Epithelial cell of esophagus (primary cell): ENCODE measurements around the gene GARRE1.
A peak's percentile ranks its signal among the peaks of the same experiment; 100 is the strongest.

ENCODE experiments used
- DNase-seq: peaks from one replicate; pipeline ENCODE4 v3.0.0; 2010; ENCODE audit warnings: low read depth
- H3K4me3 ChIP-seq: 2 replicates; pipeline ENCODE4 v1.5.1; 2011; ENCODE audit warnings: mild to moderate bottlenecking, low read length, control low read depth
- TF ChIP-seq, protein P1 (sequence below): IDR thresholded peaks from 2 replicates; pipeline ENCODE4 v1.5.1; 2011; ENCODE audit warnings: low read depth, mild to moderate bottlenecking, low read length, control low read depth, inconsistent platforms; ENCODE audit not compliant: insufficient read depth; ENCODE audit errors: missing control alignments

GARRE1 gene

DNA sequence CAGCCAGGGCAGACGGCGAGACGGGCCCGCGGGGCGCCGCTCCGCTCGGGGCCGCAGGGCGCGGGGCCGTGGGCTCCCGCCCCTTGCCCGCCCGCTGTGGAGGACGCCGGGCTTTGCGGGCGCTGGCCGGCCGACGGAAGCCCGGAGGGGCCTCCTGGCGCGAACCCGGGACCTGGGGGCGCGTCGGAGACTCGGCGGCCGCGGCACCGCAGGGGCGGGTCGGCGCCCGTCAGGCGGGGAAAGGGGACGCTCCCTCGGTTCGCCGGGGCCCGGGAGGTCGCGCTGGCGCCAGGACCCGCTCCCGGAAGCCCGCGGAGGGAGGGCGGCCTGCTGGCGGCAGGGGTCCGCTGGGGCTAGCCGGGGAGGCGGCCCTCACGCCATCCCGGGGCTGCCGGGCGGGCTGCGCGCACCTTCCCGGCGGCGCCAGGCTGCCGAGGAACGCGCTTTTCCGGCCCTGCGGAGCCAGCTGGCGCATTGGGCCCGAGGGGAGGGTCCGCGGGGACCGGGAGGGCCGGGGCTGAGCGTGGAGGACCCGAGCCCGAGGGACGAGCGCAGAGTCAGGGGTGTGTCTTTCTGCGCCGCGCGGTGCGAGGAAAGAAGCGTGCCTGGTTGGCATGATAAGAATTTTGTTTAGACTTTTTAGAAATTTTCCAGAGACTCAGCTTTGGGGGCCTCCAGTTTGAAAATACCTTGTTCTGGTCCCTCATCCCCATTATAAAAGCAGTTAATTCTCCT, 511 bp downstream of the GARRE1 start:
- peak; percentile 23 for DNase-seq
- H3K4me3 ChIP-seq, result peak overlapping the region; percentile 73
- TF ChIP-seq, protein P1, sequence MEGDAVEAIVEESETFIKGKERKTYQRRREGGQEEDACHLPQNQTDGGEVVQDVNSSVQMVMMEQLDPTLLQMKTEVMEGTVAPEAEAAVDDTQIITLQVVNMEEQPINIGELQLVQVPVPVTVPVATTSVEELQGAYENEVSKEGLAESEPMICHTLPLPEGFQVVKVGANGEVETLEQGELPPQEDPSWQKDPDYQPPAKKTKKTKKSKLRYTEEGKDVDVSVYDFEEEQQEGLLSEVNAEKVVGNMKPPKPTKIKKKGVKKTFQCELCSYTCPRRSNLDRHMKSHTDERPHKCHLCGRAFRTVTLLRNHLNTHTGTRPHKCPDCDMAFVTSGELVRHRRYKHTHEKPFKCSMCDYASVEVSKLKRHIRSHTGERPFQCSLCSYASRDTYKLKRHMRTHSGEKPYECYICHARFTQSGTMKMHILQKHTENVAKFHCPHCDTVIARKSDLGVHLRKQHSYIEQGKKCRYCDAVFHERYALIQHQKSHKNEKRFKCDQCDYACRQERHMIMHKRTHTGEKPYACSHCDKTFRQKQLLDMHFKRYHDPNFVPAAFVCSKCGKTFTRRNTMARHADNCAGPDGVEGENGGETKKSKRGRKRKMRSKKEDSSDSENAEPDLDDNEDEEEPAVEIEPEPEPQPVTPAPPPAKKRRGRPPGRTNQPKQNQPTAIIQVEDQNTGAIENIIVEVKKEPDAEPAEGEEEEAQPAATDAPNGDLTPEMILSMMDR, result no peak

DNA sequence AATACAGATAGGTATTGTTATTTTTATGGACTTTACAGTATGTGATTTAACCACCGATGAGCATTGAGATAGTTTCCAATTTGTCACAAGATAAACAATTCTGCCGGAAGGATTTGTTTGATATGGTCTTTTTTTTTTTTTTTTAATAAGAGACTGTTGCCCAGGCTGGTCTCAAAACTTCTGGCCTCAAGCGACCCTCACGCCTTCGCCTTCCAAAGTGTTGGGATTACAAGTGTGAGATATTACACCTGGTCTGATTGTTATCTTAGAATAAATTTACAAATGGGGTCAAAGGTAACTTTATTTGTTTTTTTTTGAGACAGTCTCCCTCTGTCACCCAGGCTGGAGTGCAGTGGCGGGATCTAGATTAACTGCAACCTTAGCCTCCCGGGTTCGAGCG, 1.2 kb downstream of the GARRE1 start:
- TF ChIP-seq, protein P1, result no peak
- H3K4me3 ChIP-seq, result peak overlapping the region; percentile 73
- no peak for DNase-seq

DNA sequence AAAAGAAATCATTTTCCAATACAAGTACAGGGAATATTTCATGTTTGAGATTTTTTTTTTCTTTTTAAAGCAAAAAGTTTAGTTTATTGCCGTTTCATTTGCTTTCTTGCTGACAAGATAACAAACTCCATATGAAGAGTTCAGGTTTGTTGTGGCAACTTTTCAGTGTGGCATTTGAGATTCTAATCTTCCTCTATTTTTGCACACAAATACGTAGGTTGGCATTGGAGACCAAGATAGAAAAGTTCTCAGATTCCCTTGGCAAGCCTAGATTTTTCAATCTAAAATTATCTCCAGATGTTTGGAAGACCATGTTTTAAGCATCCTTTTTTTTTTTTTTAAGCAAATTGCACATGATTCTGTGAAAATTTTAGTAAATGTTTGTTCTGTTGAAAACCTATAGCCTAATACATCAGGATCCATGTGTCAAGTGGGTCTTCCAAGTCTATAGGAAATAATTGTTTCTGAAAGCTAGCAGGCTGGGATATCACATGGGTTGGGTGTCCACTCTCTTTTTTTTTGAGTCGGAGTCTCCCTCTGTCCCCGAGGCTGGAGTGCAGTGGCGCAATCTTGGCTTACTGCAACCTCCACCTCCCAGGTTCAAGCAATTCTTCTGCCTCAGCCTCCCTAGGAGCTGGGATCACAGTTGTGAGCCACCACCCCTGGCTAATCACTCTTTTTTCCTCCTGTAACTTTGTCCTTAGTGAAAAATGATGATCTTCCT, 2.6 kb downstream of the GARRE1 start:
- TF ChIP-seq, protein P1, result no peak
- no peak for DNase-seq
- H3K4me3 ChIP-seq, result no peak overlapping the region

DNA sequence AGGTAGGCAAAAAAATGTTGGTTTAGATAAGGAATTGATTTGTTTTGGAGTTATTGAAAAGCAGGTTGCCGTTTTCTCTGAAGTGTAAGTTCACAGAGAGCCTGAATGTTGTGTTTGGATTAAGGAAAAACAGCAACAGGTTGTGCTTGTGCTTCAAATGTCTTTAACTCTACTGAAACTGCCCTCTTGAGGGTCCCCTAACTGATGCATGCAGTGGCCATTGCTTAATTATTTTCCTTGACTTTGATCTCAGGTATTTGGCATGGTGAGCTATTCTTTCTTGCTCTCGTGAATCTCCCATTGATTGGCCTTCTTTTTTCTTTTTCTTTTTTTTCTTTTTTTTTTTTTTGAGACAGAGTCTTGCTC, 3.2 kb downstream of the GARRE1 start:
- no peak for DNase-seq
- no peak overlapping the region for H3K4me3 ChIP-seq
- TF ChIP-seq, protein P1, result no peak

DNA sequence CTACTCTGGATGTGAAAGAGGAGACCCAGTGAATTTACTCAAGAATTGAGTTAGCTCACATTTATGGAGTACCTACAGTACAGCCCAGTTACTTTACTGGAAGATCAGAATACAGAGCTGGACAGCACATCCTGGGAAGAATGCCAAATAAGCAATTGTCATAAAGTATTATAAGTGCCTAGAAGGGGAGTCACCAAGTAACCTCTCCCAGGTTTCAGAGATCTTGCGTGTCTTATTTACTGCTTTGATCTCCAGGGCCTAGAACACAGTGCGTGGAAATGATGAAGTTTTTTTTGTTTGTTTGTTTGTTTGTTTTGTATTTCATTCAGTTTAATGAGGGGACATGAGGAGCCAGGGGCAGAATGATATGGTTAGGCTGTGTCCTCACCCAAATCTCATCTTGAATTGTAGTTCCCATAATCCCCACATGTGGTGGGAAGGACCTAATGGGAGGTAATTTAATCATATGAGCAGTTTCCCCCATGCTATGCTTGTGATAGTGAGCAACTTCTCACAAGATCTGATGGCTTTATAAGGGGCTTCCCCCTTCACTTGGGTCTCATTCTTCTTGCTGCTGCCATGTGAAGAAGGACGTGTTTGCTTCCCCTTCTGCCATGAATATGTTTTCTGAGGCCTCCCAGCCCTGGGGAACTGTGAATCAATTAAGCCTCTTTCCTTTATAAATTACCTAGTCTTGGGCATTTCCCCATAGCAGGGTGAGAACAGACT, 5.2 kb downstream of the GARRE1 start:
- no peak overlapping the region for H3K4me3 ChIP-seq
- TF ChIP-seq, protein P1, result no peak
- DNase-seq, result peak; percentile 24

DNA sequence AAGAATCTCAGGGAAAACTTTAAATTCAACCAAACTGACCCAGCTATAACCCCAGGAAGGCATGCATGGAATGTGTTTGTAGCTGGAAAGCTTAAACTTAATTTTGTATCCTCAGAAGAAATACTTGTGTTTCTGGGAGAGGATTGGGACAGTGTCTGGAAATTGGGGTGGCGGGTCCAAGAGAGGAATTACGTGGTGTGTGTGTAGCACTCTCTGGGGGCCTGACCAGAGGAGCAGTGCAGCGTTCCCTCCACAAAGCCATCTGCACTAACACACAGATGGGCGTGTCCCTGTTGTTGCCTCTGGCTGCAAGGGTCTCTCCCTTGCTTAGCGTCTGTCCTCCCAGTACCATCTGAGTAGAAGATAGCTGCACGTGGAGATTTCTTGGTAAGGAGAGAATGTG, 6.4 kb downstream of the GARRE1 start:
- H3K4me3 ChIP-seq, result no peak overlapping the region
- no peak for DNase-seq
- TF ChIP-seq, protein P1, result no peak
